Measurements from ENCODE around the gene TOMM34. TPM values are rescaled to one million over a fixed set of nuclear protein-coding genes. Genes with fewer than 3 reads are reported as not detected.

The TOMM34 gene
- total RNA-seq, 1 experiment from 2014 or later = 35.9 TPM

GRCh38 chr20:44969300-44969894 is 9.2 kb upstream of the TOMM34 start:
- DNase-seq (ENCODE audit: low spot score) (no peak), ATAC-seq (no peak)
- no peak overlapping the region for H3K27ac Mint-ChIP-seq
- no peaks in the 10 kb centered on the region for H3K9me3 Mint-ChIP-seq
- peaks cover 17% of the 10 kb centered on the region for H3K36me3 Mint-ChIP-seq
- ChIA-PET CTCF (no interaction called here), POLR2A (no interaction called here)
- no peak overlapping the region for H3K4me3 Mint-ChIP-seq
- H3K27me3 Mint-ChIP-seq (ENCODE audit: low read depth) = peaks cover 2% of the 10 kb centered on the region; the same call in 1 of the 2 replicates
- peaks cover 40% of the 10 kb centered on the region for H3K4me1 Mint-ChIP-seq
- TF ChIP-seq ZSCAN18 (CRISPR knock-in tag; IDR thresholded peaks at IDR 0.05) (no peak), MYBL2 (CRISPR knock-in tag; IDR thresholded peaks at IDR 0.05) (no peak), ATF1 (CRISPR knock-in tag; IDR thresholded peaks at IDR 0.05) (no peak), ZNF281 (CRISPR knock-in tag; IDR thresholded peaks at IDR 0.05) (no peak), RELA (CRISPR knock-in tag; IDR thresholded peaks at IDR 0.05; ENCODE audit: borderline replicate concordance) (no peak)

GRCh38 chr20:44967207-44967807 is 7.1 kb upstream of the TOMM34 start:
- Mint-ChIP-seq H3K27ac (peak overlapping the region; percentile 80; the same call in 1 of the 2 replicates), H3K36me3 (no peaks in the 10 kb centered on the region), H3K9me3 (no peaks in the 10 kb centered on the region), H3K27me3 (ENCODE audit: low read depth) (peaks cover 21% of the 10 kb centered on the region), H3K4me1 (peaks cover 40% of the 10 kb centered on the region), H3K4me3 (peak overlapping the region; percentile 100)
- DNase-seq (ENCODE audit: low spot score) (no peak), ATAC-seq (no peak)
- POLR2A ChIA-PET = no interaction called here
- TF ChIP-seq ZNF317 (CRISPR knock-in tag; IDR thresholded peaks at IDR 0.05; ENCODE audit: borderline replicate concordance, low read depth) (no peak), ZNF263 (CRISPR knock-in tag; IDR thresholded peaks at IDR 0.05; ENCODE audit: low read depth) (no peak)
- CTCF ChIA-PET = interaction anchor here (1.2 kb wide), 2 partner anchors 56 to 57 kb away, joined by 3 read pairs; no protein-coding TSS in a partner anchor

GRCh38 chr20:44966030-44966961 is 6.1 kb upstream of the TOMM34 start, which contains the start of gene STK4:
Gene STK4 (plus strand): TSS chr20:44966512. CDS start chr20:44966569, 57 bp downstream.
- H3K4me1 Mint-ChIP-seq = peaks cover 47% of the 10 kb centered on the region
- H3K36me3 Mint-ChIP-seq = no peaks in the 10 kb centered on the region
- DNase-seq (ENCODE audit: low spot score) (peak; percentile 96), ATAC-seq (peak; percentile 96)
- ChIA-PET CTCF (interaction anchor here (1.2 to 1.4 kb wide), 2 partner anchors 55 to 130 kb away, joined by 3 read pairs; no protein-coding TSS in a partner anchor), POLR2A (no interaction called here)
- peaks cover 31% of the 10 kb centered on the region for H3K27me3 Mint-ChIP-seq (ENCODE audit: low read depth)
- H3K9me3 Mint-ChIP-seq = no peaks in the 10 kb centered on the region
- H3K27ac Mint-ChIP-seq = peak within 1 kb of the TSS; percentile 80
- H3K4me3 Mint-ChIP-seq = peak within 1 kb of the TSS; percentile 100
- TF ChIP-seq ZNF317 (CRISPR knock-in tag; IDR thresholded peaks at IDR 0.05; ENCODE audit: borderline replicate concordance, low read depth) (no peak), AFF4 (CRISPR knock-in tag; IDR thresholded peaks at IDR 0.05; ENCODE audit: borderline replicate concordance) (peak; percentile 76; the same call in 1 of the 2 replicates), NR3C1 (CRISPR knock-in tag; conservative IDR thresholded peaks at IDR 0.05; ENCODE audit: low read depth) (no peak), ZNF232 (CRISPR knock-in tag; IDR thresholded peaks at IDR 0.05) (peak; percentile 59; the same call in 1 of the 2 replicates), MXD4 (CRISPR knock-in tag; IDR thresholded peaks at IDR 0.05; ENCODE audit: borderline replicate concordance) (no peak), USF2 (CRISPR knock-in tag; IDR thresholded peaks at IDR 0.05) (peak; percentile 97), MYBL2 (CRISPR knock-in tag; IDR thresholded peaks at IDR 0.05) (peak; percentile 91), MLX (CRISPR knock-in tag; IDR thresholded peaks at IDR 0.05) (no peak), NFYB (CRISPR knock-in tag; conservative IDR thresholded peaks at IDR 0.05; ENCODE audit: low read depth) (no peak), NFATC4 (CRISPR knock-in tag; IDR thresholded peaks at IDR 0.05) (no peak)
